A549 (cell line): Measurements from ENCODE around the gene PRDM11. TPM values are rescaled to one million over a fixed set of nuclear protein-coding genes. Genes with fewer than 3 reads are reported as not detected.

Source experiments
- ATAC-seq, 2 experiments: fragments of 200-7000 bp in 1 of 2; fragments of >200 bp in 1 of 2; cut with Nextera tagmentation in 1 of 2; cut with Tn5 transposase in 1 of 2; 3 replicates each; pipeline versions ENCODE4 v1.8.0 to v1.9.1; 2018 to 2020; ENCODE audit warnings: mild to moderate bottlenecking in 1 of 2, moderate library complexity in 1 of 2
- CTCF ChIA-PET: fragments of 300-600 bp; sonication (Branson Sonifier 250); formaldehyde crosslinking; extraction: SDS; loops from one replicate; lab custom pipeline; 2021; ENCODE audit warnings: antibody characterized with exemption, inconsistent platforms; lab: Yijun Ruan, JAX
- POLR2A ChIA-PET: fragments of 350-600 bp; formaldehyde crosslinking; extraction: SDS; loops from one replicate; lab custom pipeline; 2021; ENCODE audit warnings: antibody characterized with exemption, inconsistent platforms; lab: Yijun Ruan, JAX
- DNase-seq, 2 experiments: peaks; one replicate each; pipeline versions ENCODE4 v3.0.0 to v3.0.0-alpha.2; 2011 to 2016; ENCODE audit warnings: low read depth in 1 of 2, low spot score in 1 of 2
- FAIRE-seq: peaks from 2 replicates; lab custom pipeline; 2011; peaks lifted over from hg19 to GRCh38; lab: Jason Lieb, UNC
- H3K27ac ChIP-seq, 2 experiments: fragments of >200 bp; sonication (Bioruptor Twin); formaldehyde crosslinking; 3 replicates each; pipeline ENCODE4 v1.5.1; 2016 to 2017
- H3K4me1 ChIP-seq: fragments of >200 bp; sonication (Bioruptor Twin); formaldehyde crosslinking; 3 replicates; pipeline ENCODE4 v1.6.1; 2016
- H3K4me2 ChIP-seq: fragments of >200 bp; sonication (Bioruptor Twin); formaldehyde crosslinking; 3 replicates; pipeline ENCODE4 v1.6.1; 2016
- H3K4me3 ChIP-seq: fragments of >200 bp; sonication (Bioruptor Twin); formaldehyde crosslinking; 3 replicates; pipeline ENCODE4 v1.5.1; 2016
- H3K9me3 ChIP-seq: fragments of >200 bp; sonication (Bioruptor Twin); formaldehyde crosslinking; 3 replicates; pipeline ENCODE4 v1.6.1; 2016
- CBX8 ChIP-seq: fragments of 200-600 bp; sonication (generic); IDR thresholded peaks from 2 replicates; pipeline ENCODE4 v1.6.1; 2016
- CEBPB ChIP-seq, 2 experiments: fragments of >200 bp in 1 of 2; sonication (Bioruptor Twin) in 1 of 2; formaldehyde crosslinking in 1 of 2; IDR thresholded peaks; 2 replicates each; pipeline ENCODE4 v1.6.1; 2012 to 2016
- CHD2 ChIP-seq: fragments of 150-350 bp; IDR thresholded peaks from 2 replicates; pipeline ENCODE4 v1.6.1; 2014; ENCODE audit warnings: low read length; ENCODE audit not compliant: partially characterized antibody
- CHD4 ChIP-seq: fragments of 200-600 bp; sonication (generic); IDR thresholded peaks from 2 replicates; pipeline ENCODE4 v1.6.1; 2016; ENCODE audit warnings: antibody characterized with exemption, mild to moderate bottlenecking, borderline replicate concordance
- EP300 ChIP-seq, 2 experiments: fragments of >200 bp; sonication (Bioruptor Twin); formaldehyde crosslinking; IDR thresholded peaks; 2 replicates in 1 of 2; 3 replicates in 1 of 2; pipeline ENCODE4 v1.6.1; 2016 to 2017
- ESRRA ChIP-seq: fragments of 150-350 bp; IDR thresholded peaks from 2 replicates; pipeline ENCODE4 v1.6.1; 2014; ENCODE audit warnings: mild to moderate bottlenecking, low read length, borderline replicate concordance
- FOSB ChIP-seq: fragments of 250-450 bp; sonication (Bioruptor Pico); IDR thresholded peaks from 2 replicates; pipeline ENCODE4 v1.5.0; 2020; ENCODE audit warnings: mild to moderate bottlenecking, moderate library complexity
- FOXS1 ChIP-seq: fragments of 250-450 bp; sonication (Bioruptor Pico); IDR thresholded peaks from 2 replicates; pipeline ENCODE4 v1.5.0; 2020; ENCODE audit warnings: mild to moderate bottlenecking, moderate library complexity
- GATA3 ChIP-seq: IDR thresholded peaks from 2 replicates; pipeline ENCODE4 v1.6.1; 2012; ENCODE audit warnings: borderline replicate concordance
- HDAC2 ChIP-seq: fragments of 200-600 bp; sonication (generic); IDR thresholded peaks from 2 replicates; pipeline ENCODE4 v1.6.1; 2016
- HOXA7 ChIP-seq: fragments of 250-450 bp; sonication (Bioruptor Pico); IDR thresholded peaks from 2 replicates; pipeline ENCODE4 v1.5.0; 2020; ENCODE audit warnings: mild to moderate bottlenecking, moderate library complexity
- KDM5A ChIP-seq: fragments of 200-600 bp; sonication (generic); IDR thresholded peaks from 2 replicates; pipeline ENCODE4 v1.6.1; 2016; ENCODE audit warnings: antibody characterized with exemption, mild to moderate bottlenecking
- MAZ ChIP-seq: fragments of 150-350 bp; IDR thresholded peaks from 2 replicates; pipeline ENCODE4 v1.6.1; 2014; ENCODE audit warnings: antibody characterized with exemption, low read depth, low read length, borderline replicate concordance
- NPAS2 ChIP-seq: fragments of 250-450 bp; sonication (Bioruptor Pico); IDR thresholded peaks from 2 replicates; pipeline ENCODE4 v1.8.0; 2022; ENCODE audit warnings: mild to moderate bottlenecking, moderate library complexity, borderline replicate concordance
- PHF8 ChIP-seq: fragments of 200-600 bp; sonication (generic); IDR thresholded peaks from 2 replicates; pipeline ENCODE4 v1.6.1; 2016; ENCODE audit warnings: low read depth, mild to moderate bottlenecking, antibody characterized with exemption, moderate library complexity, borderline replicate concordance
- RARB ChIP-seq: fragments of 250-450 bp; sonication (Bioruptor Pico); IDR thresholded peaks from 2 replicates; pipeline ENCODE4 v1.8.0; 2021; ENCODE audit warnings: mild to moderate bottlenecking, moderate library complexity
- RFX5 ChIP-seq: fragments of 450-650 bp; IDR thresholded peaks from 2 replicates; pipeline ENCODE4 v1.7.1; 2014; ENCODE audit warnings: antibody characterized with exemption, mild to moderate bottlenecking, moderate library complexity
- RNF2 ChIP-seq: fragments of 200-600 bp; sonication (generic); IDR thresholded peaks from 2 replicates; pipeline ENCODE4 v1.6.1; 2016; ENCODE audit warnings: low read depth, mild to moderate bottlenecking, antibody characterized with exemption, moderate library complexity, borderline replicate concordance
- SMC3 ChIP-seq: fragments of >200 bp; sonication (Bioruptor Twin); formaldehyde crosslinking; IDR thresholded peaks from 3 replicates; pipeline ENCODE4 v1.6.1; 2018; ENCODE audit warnings: inconsistent platforms
- TFCP2L1 ChIP-seq: fragments of 250-450 bp; sonication (Bioruptor Pico); IDR thresholded peaks from 2 replicates; pipeline ENCODE4 v1.5.0; 2021; ENCODE audit warnings: mild to moderate bottlenecking
- TP53 ChIP-seq: fragments of 250-450 bp; sonication (Bioruptor Pico); IDR thresholded peaks from 2 replicates; pipeline ENCODE4 v1.5.0; 2021; ENCODE audit warnings: mild to moderate bottlenecking, moderate library complexity
- WGBS: methylation state at CpG from one replicate; pipeline ENCODE4 v1.1.6; 2017; ENCODE audit errors: missing lambda C conversion rate; 5-methylcytosine and 5-hydroxymethylcytosine counted together
- polyA plus RNA-seq, 4 experiments: library from polyadenylated mRNA; depleted of rRNA in 3 of 4; stranded (reverse); fragments of >200 nt; fragmentation: RNase III in 1 of 4; extraction: RNeasy Plus Mini Kit Qiagen cat#74134 plus additional on column Dnase treatment in 1 of 4; gene quantifications; 2 replicates in 3 of 4; 3 replicates in 1 of 4; pipeline ENCODE4 v1.2.3, GENCODE V29; 2011 to 2017
- TF ChIP-seq, protein P1 (sequence below): fragments of >200 bp; sonication (Bioruptor Twin); formaldehyde crosslinking; IDR thresholded peaks from 3 replicates; pipeline ENCODE4 v1.5.1; 2016
- TF ChIP-seq, protein P2 (sequence below): IDR thresholded peaks from 2 replicates; pipeline ENCODE4 v1.6.1; 2012
- TF ChIP-seq, protein P3 (sequence below): IDR thresholded peaks from 2 replicates; pipeline ENCODE4 v1.6.1; 2012; ENCODE audit warnings: low read depth, borderline replicate concordance
- TF ChIP-seq, protein P4 (sequence below): fragments of 250-450 bp; sonication (Bioruptor Pico); IDR thresholded peaks from 2 replicates; pipeline ENCODE4 v1.5.0; 2020; ENCODE audit warnings: low read depth, mild to moderate bottlenecking, moderate library complexity

Gene PRDM11
- polyA plus RNA-seq, 2 of the 4 experiments (the other 2 are of a cell fraction) = 4.3 to 5.3 TPM

DNA sequence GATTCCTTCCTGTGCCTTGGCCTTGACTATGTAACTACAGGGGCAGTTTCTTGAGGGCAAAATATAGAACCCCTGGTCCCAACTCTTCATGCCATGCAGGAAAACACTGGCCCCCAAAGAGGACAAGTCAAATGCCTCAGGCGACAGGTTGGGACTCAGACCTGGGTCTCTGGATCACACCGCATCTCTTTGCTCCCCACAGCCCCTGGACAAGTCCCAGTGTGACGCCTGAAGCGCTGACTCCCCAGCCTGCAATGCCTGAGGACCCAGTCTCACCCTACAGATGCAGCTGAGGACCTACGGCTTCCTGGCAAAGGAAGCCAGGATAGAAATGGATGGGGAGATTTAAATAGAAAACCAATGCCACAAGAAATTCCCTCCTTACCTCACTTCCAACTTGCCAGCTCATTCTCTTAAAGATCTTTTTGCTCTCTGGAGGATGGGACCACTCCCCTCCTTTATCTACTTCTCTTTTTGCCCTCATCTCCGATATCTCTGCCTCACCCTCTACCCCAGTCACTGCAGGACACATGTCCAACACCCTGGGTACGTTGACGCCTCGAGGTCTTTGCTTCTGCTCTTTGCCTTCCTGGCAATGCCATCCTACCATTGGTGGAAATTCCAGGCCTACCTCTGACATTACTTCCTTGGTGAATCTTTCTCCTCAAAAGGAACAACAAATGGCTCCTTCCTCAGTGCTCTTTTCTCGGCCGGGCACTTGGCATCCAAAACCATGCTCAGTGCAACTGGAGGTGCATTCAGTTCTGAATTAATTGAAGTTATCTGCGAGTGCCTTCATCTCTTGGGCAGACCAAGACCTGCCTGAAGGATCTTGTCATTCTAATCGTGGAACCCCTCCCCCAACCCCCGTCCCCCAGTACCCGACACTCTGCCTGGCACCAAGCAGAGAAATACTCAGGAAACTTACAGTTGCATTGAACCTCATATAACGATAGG is 2.0 kb upstream of the PRDM11 start:
- CTCF ChIA-PET = interaction anchor here (0.8 to 2.0 kb wide), 3 partner anchors 34 to 208 kb away, joined by 3 to 10 read pairs (median 3); no protein-coding TSS in a partner anchor
- Histone ChIP-seq H3K4me1 (peaks cover 9% of the 10 kb centered on the region), H3K4me3 (no peak overlapping the region), H3K27ac (no peak overlapping the region), H3K4me2 (no peak overlapping the region), H3K9me3 (no peaks in the 10 kb centered on the region)
- WGBS = 85% methylated on average over 16 of the region's 16 CpGs
- DNase-seq = no peak
- TF ChIP-seq, protein P1, sequence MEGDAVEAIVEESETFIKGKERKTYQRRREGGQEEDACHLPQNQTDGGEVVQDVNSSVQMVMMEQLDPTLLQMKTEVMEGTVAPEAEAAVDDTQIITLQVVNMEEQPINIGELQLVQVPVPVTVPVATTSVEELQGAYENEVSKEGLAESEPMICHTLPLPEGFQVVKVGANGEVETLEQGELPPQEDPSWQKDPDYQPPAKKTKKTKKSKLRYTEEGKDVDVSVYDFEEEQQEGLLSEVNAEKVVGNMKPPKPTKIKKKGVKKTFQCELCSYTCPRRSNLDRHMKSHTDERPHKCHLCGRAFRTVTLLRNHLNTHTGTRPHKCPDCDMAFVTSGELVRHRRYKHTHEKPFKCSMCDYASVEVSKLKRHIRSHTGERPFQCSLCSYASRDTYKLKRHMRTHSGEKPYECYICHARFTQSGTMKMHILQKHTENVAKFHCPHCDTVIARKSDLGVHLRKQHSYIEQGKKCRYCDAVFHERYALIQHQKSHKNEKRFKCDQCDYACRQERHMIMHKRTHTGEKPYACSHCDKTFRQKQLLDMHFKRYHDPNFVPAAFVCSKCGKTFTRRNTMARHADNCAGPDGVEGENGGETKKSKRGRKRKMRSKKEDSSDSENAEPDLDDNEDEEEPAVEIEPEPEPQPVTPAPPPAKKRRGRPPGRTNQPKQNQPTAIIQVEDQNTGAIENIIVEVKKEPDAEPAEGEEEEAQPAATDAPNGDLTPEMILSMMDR = no peak
- no peak for TF ChIP-seq RNF2
- TF ChIP-seq RARB = no peak
- no peak for TF ChIP-seq GATA3
- TF ChIP-seq TFCP2L1 (CRISPR knock-in tag) = no peak
- no peak for TF ChIP-seq HOXA7 (CRISPR knock-in tag)
- TF ChIP-seq CHD2 = no peak
- TF ChIP-seq CEBPB (IDR thresholded peaks at IDR 0.05) = no peak
- ATAC-seq = no peak
- FAIRE-seq = no peak
- POLR2A ChIA-PET = no interaction called here

DNA sequence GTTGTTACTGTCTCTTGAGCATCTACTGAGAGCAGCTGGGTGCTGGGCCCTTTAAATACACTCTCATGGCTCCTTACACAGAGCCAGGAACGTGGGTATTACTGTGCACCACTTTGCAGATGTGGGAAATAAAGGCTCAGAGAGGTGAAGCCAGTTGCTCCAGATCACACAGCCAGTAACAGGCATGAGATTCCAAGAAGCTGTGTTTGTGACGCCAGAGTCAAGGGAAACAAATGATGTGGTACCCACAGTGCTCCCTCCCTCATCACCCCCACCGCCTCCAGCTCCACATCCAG is 1.4 kb upstream of the PRDM11 start:
- CTCF ChIA-PET = interaction anchor here (0.9 to 1.0 kb wide), 2 partner anchors 39 to 67 kb away, joined by 3 read pairs; no protein-coding TSS in a partner anchor
- H3K4me3 ChIP-seq = no peak overlapping the region
- no peak for DNase-seq
- WGBS = 57% methylated on average over 3 of the region's 3 CpGs
- no peak for FAIRE-seq
- TF ChIP-seq EP300 (IDR thresholded peaks at IDR 0.05) (no peak), ESRRA (no peak), NPAS2 (no peak), KDM5A (no peak), RFX5 (no peak), SMC3 (no peak), HDAC2 (no peak), PHF8 (no peak), FOSB (CRISPR knock-in tag) (no peak), MAZ (no peak), RARB (no peak), FOXS1 (CRISPR knock-in tag) (no peak), CHD4 (no peak), TP53 (no peak), CBX8 (no peak)
- TF ChIP-seq, protein P2, sequence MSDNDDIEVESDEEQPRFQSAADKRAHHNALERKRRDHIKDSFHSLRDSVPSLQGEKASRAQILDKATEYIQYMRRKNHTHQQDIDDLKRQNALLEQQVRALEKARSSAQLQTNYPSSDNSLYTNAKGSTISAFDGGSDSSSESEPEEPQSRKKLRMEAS = no peak
- TF ChIP-seq, protein P3, sequence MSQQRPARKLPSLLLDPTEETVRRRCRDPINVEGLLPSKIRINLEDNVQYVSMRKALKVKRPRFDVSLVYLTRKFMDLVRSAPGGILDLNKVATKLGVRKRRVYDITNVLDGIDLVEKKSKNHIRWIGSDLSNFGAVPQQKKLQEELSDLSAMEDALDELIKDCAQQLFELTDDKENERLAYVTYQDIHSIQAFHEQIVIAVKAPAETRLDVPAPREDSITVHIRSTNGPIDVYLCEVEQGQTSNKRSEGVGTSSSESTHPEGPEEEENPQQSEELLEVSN = no peak
- TF ChIP-seq, protein P1 = no peak
- TF ChIP-seq, protein P4, sequence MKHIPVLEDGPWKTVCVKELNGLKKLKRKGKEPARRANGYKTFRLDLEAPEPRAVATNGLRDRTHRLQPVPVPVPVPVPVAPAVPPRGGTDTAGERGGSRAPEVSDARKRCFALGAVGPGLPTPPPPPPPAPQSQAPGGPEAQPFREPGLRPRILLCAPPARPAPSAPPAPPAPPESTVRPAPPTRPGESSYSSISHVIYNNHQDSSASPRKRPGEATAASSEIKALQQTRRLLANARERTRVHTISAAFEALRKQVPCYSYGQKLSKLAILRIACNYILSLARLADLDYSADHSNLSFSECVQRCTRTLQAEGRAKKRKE (CRISPR knock-in tag) = no peak
- TF ChIP-seq, all 56 proteins: peak for 0
- H3K27ac ChIP-seq = no peak overlapping the region
- H3K4me2 ChIP-seq = no peak overlapping the region
- H3K4me1 ChIP-seq = peaks cover 9% of the 10 kb centered on the region
- no peaks in the 10 kb centered on the region for H3K9me3 ChIP-seq
- ATAC-seq = no peak
- POLR2A ChIA-PET = interaction anchor here (1.0 kb wide), 1 partner anchor 17 kb away, joined by 3 read pairs; no protein-coding TSS in a partner anchor
